CD4-positive, alpha-beta T cell treated with Interleukin-2 at 100 ng/mL for 4 hours (primary cell): ENCODE data around the gene C6orf132.
A peak's percentile ranks its signal among the peaks of the same experiment; 100 is the strongest.
"Not testable (repeated sequence)": the region's sequence is repeated elsewhere in the genome, so short reads cannot be mapped to it uniquely, and the experiment has no call there.

Experiments used
- DNase-seq: peaks from one replicate; pipeline ENCODE4 v3.0.0-alpha.2; 2020; ENCODE audit warnings: low spot score

C6orf132 gene, protein sequence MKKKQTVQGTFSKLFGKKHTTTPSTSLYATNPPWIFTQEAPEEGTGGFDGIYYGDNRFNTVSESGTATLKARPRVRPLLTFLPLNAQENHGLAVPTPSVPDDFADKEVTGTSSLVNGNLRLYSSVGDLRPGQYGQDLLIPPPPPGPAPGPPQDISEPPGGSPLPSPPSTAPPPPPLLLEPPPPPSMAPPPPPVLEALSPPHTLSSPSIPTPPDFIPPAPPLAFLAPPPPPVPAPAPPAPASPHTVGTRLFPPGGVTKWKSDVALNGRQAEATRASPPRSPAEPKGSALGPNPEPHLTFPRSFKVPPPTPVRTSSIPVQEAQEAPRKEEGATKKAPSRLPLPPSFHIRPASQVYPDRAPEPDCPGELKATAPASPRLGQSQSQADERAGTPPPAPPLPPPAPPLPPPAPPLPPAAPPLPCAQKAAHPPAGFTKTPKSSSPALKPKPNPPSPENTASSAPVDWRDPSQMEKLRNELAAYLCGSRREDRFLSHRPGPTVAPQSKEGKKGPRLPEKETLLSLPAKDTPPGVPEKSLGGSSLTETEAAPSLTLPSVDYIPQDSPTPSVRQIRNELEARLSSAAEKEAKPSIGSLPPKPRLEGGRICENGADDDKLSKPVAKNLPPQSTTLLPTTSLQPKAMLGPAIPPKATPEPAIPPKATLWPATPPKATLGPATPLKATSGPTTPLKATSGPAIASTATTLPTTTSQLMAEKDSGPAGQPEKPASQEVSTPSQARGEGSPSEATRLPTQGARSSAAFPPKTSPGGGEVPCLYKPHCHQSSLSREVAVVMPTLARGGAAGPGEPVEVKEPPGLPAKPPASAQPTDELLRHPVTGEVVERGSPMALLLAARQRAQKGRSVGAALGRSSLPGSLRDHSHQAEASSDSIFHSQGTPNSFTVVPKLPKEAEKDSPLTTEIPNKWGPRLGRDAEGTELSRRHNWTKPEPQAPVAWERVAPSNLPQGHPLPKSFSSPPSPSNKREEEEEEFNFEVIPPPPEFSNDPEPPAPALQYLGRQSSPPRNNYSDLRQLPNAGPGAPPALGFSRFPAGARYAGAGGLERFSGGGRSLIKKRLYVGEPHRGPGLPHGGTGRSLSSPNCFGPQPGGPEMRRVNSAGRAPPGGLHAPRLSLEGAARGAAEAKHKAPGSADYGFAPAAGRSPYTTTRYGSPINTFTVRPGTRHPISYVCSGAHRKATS

DNA sequence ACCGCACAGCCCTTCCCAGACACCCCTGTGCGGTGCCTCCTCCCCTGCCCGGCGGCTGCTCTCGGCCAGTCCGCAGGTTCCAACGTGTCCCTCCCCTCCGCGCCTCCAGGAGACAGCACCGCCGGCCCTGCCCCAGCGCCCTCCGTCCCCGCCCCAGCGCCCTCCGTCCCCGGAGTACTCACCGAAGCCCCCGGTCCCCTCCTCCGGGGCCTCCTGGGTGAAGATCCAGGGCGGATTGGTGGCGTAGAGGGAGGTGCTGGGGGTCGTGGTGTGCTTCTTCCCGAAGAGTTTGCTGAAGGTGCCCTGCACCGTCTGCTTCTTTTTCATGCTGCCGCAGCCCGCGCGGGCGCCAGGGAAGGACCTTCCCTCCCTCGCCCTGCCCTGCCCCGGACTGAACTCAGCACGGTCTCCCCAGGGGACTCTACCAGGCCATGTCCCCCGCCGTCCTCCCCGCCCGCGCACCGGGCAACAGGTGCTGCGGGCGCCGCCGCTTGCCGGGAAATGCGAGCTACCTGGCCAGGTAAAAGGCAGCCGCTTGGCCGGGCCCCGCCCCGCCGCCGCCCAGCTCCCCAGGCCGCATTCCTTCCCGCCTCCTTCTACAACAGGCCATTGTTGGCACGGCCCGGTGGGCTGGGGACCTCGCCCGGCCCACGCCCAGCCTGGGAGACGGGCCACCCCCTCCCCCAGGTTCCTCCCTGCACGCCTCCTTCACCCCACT lies at the start of gene C6orf132:
TSS of gene C6orf132 (minus strand) at position 503 of the 718 bp plus-strand sequence. CDS start at position 327, 176 bp downstream.
- no peak for DNase-seq

GRCh38 chr6:42190554-42191183 lies 48.2 kb upstream of the C6orf132 start:
- DNase-seq = no peak

- DNase-seq = no peak
Observed at GRCh38 chr6:42188406-42188805, 46.0 kb upstream of the C6orf132 start.

DNA sequence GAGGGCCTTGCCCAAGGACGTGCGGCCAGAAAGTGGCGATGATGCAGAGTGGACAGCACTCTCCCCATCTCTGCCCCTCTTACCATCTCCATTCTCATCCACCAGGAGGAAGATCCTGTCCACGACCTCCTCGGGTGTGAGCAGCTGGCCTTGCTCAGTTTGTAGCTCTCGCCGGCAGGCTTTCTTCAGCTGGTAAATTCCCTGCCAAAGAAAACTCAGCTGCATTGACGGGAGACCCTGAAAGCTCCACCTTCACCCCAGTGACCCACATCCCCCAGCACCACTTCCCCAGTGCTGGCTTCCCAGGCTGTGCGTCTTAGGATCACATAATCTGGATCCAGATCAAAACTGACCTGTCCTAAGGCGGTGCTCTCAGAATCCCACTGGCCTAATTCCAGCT lies 43.2 kb upstream of the C6orf132 start:
- DNase-seq = no peak

DNA sequence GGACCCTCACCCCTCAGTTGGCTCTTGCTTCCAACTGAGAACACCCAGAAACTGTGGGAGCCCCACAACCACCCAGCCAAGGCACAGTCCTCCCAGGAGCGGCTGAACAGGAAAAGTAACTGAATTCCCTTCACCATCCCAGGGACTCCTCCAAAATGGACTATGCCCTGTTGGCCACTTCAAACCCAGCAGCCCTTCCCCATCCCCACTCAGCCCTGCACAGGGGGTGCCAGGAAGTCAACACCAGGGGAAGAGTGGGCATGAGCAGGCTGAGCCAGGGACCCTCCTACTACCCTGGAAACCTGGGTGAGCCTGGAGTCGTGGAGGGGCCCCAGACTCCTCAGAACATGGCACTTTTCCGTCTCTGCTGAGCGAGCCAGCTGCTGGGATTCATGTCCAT lies 42.1 kb upstream of the C6orf132 start:
- DNase-seq = no peak

DNA sequence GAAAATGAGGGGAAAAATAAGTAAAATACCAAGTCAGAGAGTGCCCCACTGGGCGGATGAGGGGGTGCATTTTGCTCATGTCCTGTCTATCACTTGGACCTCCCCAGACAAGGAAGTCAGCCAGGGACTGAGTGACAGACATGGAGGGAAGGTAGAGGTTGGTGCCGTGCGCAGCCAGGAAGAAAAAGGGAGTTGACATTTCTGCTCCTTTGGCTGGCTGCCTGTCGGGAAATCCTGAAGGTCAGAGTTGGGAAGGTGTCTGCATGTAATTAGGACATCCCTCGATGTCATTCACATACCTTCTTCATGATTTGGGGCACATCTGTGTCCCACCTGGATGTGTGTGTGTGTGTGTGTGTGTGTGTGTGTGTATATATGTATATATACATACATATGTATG lies 39.7 kb upstream of the C6orf132 start:
- DNase-seq = no peak

DNA sequence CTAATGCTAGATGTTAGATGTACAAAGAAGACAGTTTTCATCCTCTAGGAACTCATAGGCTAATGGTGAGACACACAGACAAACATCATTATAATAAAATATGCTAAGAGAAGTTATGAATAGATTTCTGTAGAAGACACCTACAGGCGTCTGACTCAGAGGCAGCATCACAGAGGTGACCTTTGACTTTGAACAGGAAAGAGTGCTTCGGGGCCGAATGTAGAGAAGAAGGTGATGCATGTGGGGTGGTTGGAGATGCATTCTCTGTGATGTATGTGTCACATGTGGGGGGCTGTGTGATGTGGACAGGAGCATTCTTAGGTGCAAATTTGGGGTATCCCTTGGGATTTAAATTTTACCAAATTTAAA lies 37.5 kb upstream of the C6orf132 start:
- no peak for DNase-seq

- DNase-seq = no peak
Observed at GRCh38 chr6:42179261-42179944, 37.0 kb upstream of the C6orf132 start.

DNA sequence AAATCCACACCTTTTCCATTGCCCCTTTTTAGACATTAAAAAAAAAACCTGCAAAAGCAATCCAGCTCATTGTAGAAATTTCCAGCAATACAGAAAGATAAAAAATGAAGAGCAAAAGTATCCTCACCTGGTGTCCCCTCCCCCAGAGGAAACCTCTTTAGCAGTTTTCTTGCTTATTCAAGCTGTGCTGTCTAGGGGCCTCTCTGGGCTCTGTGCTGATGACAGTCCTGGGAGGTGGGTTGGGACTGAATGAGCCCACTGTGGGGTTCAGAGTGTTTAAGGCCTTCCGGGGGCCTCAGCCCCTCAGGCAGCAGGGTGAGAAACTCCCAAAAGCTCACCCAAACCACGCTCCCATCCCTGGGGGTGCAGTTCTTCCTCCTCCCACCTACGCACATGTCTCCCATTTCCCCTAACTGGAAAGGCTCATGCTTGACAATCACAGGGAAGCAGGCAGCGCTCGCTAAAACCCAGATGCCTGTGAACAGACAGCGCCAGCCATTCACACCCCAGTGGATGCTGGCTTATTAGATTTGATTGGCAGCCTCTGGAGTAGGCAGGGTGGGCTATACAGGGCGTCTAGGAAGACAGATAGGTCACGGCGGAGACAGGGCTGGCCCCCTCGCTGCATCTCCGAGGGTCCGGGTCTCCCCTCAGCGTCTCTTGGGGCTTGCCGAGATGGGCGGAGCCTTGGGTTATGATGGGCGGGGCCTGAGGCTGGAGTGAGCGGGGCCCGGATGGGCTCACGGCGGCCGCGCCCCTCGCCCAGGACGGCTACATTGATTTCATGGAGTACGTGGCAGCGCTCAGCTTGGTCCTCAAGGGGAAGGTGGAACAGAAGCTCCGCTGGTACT lies 35.3 kb upstream of the C6orf132 start:
- no peak for DNase-seq

DNA sequence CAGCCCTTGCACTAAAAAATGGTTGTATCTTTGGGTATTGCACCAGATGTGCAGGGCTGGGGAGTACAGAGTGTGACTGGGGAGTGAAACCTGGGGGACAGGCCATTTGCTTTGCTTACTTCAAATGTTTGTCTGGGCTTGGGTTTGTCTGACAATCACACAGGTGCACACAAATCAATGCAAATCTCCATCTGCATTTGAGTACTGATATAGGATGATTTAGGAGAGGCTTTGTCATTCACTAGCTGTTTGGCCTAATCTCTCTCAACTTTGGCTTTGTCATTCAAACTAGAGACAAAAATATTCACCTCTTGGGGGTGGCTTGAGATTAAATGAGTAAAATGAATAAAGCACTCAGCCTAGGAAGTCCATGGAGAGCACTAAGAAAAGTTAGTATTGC lies 34.6 kb upstream of the C6orf132 start:
- no peak for DNase-seq

- no peak for DNase-seq
Observed at GRCh38 chr6:42175860-42176259, 33.4 kb upstream of the C6orf132 start.

DNA sequence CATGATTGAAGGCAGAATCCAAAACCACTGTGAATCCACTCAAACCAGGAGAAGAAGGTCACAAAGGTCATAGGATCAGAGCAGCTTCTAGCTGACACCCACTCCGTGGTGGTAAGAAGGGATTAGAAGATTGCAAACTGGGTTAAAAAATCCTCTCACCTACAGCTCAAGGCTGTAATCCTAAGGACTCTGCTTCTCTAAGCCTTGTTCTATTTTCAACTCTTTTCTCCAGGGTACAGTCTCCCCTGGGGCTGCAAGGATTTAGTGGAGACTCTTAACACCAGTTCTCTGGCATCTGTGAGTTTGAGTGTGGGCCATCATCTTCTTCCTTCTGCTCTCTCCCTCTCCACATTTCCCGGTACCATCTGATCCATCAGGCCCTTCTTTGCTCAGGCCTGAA lies 30.7 kb upstream of the C6orf132 start, which contains the start of gene GUCA1A:
TSS of gene GUCA1A (plus strand) at position 264 of the 400 bp plus-strand sequence. CDS start 250 bp downstream, outside the sequence.
- no peak for DNase-seq

GRCh38 chr6:42171813-42172581 lies 29.6 kb upstream of the C6orf132 start:
- DNase-seq = no peak

DNA sequence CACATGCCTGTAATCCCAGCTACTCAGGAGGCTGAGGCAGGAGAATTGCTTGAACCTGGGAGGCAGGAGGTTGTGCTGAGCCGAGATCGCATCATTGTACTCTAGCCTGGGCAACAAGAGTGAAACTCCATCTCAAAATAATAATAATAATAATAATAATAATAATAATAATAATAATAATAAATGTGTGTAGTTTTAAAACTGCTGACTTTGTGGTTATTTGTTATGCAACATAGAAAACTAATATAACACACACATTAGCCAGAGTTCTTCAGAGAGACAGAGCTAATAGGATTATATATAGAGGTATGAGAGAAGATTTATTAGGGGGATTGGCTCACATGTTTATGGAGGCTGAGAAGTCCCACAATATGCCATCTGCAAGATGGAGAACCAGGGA lies 27.4 kb upstream of the C6orf132 start:
- DNase-seq = not testable (repeated sequence)

DNA sequence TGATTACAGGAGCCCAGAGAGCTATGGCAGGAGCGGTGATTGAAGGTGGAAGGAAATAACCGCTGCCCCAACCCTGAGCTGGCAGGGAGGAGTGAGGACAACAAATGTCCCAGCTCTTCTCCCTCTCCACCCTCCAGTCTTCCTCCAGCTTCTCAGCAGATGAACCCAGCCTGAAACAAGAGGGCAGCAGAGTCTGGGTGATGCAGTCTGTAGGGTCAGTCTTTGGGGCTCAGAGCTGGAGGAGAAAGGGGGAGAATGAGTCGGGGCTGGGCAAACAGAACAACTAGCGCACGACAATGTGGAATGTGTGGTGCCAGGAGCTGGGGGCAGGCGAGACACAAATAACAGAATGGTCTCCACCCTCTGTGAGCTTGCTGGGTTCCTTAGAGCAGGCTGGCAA lies 26.2 kb upstream of the C6orf132 start:
- DNase-seq = no peak

DNA sequence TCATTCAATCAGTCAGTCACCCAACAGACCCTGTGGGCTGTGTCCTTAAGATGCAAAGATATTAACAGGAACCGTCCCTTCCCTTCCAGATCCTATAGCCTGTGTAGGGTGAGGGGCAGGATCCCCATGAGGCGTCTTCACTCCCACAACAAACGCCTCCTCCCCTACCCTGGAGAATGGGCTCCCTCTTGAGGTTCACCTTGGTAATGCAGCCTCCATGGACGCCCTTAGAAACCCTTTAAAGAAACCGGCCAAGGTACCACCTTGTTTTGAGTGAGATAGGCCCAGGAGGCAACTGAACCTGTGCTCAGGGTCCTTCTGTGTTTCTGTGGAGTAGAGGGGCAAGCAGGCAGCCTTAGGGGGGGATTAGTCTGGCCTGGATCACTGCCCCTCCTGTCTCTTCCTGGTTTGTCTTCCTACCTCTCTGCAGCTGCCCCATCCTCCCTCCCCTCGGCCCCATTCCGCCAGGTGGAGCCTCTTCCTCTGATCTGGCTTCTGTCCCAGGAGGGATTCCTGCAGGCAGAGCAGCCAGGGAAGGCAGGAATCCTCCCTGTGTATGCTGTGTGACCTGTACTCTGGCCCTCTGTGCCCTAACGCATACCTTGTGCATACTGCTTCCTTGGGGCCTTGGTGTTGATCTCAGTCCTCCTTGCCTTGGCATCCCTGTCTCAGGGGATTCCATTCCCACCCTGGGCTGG lies 24.2 kb upstream of the C6orf132 start:
- peak; percentile 79 for DNase-seq

DNA sequence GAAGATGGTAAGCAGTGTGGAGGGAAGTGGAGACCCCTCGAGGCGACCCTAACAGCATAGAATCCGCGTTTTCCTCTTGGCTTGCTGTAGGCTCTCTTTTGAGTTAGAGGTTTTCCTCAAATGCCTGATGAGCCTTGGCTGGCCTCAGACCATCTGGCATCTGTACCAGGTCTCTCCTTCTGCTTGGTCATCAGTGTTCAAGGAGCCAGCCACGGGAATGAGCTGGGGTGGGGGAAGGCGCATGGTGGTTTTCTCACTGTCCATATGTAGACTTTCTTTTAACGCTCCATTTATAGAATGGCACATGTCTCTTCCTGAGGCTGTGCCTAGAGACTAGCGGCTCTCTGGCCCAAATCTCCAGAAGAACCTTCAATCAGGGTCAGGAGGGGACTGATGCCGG lies 22.6 kb upstream of the C6orf132 start:
- DNase-seq = no peak

- DNase-seq = no peak
Observed at GRCh38 chr6:42163981-42164380, 21.6 kb upstream of the C6orf132 start.
